Measurements from ENCODE around the gene UBA6.

UBA6 gene

DNA sequence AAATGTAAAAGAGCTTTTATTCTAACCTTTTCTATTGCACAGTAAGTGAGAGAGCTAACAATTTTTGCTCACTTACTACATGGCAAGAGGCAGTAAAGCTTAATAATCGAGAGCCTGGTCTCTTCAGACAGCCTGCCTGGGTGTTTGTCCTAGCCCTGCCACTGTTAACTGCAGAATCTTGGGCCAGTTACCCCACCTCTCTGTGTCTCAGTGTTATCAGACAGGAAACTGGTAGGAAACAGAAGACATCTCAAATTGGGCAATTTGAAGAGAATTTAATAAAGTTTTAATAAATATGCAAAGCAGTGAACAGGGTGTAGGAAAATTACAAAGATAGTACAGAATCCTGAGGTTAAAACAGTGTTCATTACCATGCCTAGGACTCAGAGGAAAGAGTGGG, 129.0 kb downstream of the UBA6 start:
- DNase-seq (ENCODE audit: low spot score) = no peak
- TF ChIP-seq, protein P1, sequence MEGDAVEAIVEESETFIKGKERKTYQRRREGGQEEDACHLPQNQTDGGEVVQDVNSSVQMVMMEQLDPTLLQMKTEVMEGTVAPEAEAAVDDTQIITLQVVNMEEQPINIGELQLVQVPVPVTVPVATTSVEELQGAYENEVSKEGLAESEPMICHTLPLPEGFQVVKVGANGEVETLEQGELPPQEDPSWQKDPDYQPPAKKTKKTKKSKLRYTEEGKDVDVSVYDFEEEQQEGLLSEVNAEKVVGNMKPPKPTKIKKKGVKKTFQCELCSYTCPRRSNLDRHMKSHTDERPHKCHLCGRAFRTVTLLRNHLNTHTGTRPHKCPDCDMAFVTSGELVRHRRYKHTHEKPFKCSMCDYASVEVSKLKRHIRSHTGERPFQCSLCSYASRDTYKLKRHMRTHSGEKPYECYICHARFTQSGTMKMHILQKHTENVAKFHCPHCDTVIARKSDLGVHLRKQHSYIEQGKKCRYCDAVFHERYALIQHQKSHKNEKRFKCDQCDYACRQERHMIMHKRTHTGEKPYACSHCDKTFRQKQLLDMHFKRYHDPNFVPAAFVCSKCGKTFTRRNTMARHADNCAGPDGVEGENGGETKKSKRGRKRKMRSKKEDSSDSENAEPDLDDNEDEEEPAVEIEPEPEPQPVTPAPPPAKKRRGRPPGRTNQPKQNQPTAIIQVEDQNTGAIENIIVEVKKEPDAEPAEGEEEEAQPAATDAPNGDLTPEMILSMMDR (conservative IDR thresholded peaks at IDR 0.05; ENCODE audit: low read depth) = no peak
- H3K27ac ChIP-seq = no peak overlapping the region
- CTCF ChIA-PET = no interaction called here
- POLR2A ChIA-PET (ENCODE audit: low non-redundant PET) = no interaction called here

DNA sequence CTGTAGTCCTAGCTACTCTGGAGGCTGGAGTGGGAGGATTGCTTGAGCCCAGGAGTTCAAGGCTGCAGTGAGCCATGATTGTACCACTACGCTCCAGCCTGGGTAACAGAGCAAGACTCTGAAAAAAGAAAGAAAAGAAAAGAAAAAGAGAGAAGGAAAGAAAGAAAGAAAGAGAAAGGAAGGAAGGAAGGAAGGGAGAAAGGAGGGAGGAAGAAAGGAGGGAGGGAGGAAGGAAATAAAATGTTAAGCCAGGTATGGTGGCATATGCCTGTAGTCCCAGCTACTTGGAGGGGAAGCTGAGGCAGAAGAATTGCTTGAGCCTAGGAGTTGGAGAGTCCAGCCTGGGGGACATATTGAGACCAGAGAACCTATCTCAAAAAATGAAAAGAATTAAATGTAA, 130.4 kb downstream of the UBA6 start:
- no peak for DNase-seq (ENCODE audit: low spot score)
- TF ChIP-seq, protein P1 (conservative IDR thresholded peaks at IDR 0.05; ENCODE audit: low read depth) = no peak
- no peak overlapping the region for H3K27ac ChIP-seq
- POLR2A ChIA-PET (ENCODE audit: low non-redundant PET) = no interaction called here
- CTCF ChIA-PET = no interaction called here

DNA sequence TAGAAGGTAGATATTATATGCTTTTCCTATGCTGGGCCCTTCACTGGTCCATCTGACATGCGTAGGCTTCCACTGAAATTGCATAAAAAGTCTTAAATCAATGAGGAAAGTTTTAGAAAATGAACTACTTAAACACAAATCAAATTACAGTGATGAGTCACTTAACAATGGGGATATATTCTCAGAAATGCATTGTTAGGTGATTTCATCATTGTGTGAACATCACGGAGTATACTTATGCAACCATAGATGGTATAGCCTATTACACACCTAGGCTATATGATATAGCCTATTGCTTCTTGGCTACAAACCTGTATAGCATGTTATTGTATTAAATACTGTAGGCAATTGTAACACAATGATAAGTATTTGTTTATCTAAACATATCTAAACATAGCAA, 132.1 kb downstream of the UBA6 start:
- no peak for DNase-seq (ENCODE audit: low spot score)
- CTCF ChIA-PET = no interaction called here
- TF ChIP-seq, protein P1 (conservative IDR thresholded peaks at IDR 0.05; ENCODE audit: low read depth) = no peak
- POLR2A ChIA-PET (ENCODE audit: low non-redundant PET) = no interaction called here
- no peak overlapping the region for H3K27ac ChIP-seq

DNA sequence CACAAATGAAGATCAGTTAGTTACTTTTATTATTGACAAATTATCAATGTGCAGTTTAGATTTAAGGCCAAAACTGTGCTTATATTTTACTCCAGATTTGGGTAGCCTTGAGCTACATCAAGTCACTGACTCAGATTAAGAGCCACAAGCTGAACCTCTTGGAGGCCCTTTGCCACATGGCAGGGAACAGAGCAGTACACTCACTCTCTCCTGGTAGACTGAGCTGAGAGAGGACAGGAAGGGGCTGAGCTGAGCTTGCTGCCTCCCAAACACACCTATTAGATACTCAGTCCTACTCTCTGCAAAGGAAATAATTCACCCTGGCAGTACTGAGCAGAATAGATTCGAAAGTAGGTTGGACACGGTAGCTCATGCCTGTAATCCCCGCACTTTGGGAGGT, 134.6 kb downstream of the UBA6 start:
- no peak for DNase-seq (ENCODE audit: low spot score)
- TF ChIP-seq, protein P1 (conservative IDR thresholded peaks at IDR 0.05; ENCODE audit: low read depth) = no peak
- H3K27ac ChIP-seq = no peak overlapping the region
- CTCF ChIA-PET = interaction anchor here (0.6 kb wide), 1 partner anchor 10 kb away, joined by 3 read pairs; no protein-coding TSS in a partner anchor
- POLR2A ChIA-PET (ENCODE audit: low non-redundant PET) = no interaction called here

DNA sequence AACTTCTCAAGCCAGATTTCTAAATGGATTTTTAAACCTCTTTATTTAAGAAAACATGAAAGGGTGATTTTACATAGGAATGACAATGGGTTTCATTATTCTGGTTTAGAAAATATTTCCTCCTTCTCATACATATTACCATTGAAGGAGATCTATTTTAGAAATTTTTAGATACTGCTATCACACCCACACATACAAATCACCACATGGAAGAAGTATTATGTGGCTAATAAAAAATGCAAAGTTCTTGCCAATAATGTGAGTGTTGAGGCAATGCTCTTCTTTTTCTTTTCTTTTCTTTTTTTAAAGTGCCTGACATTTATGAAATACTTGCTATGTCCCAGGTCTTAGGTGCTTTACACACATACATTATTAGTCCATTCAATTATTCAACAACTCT, 135.7 kb downstream of the UBA6 start:
- TF ChIP-seq, protein P1 (conservative IDR thresholded peaks at IDR 0.05; ENCODE audit: low read depth) = no peak
- H3K27ac ChIP-seq = no peak overlapping the region
- POLR2A ChIA-PET (ENCODE audit: low non-redundant PET) = no interaction called here
- DNase-seq (ENCODE audit: low spot score) = no peak
- CTCF ChIA-PET = no interaction called here
